Hepatocyte (in vitro differentiated cells): Measurements from ENCODE around the gene TMEFF2.

Experiments
- CTCF ChIP-seq: fragments of 200-600 bp; sonication (generic); IDR thresholded peaks from 2 replicates; pipeline ENCODE4 v1.5.1; 2016; ENCODE audit warnings: antibody characterized with exemption, mild to moderate bottlenecking; ENCODE audit not compliant: poor library complexity
- EZH2phosphoT487 ChIP-seq: fragments of 200-600 bp; sonication (generic); IDR thresholded peaks from one replicate; pipeline ENCODE4 v1.6.1; 2018; ENCODE audit warnings: antibody characterized with exemption, mild to moderate bottlenecking, low read depth, moderate library complexity; ENCODE audit not compliant: unreplicated experiment, severe bottlenecking

DNA sequence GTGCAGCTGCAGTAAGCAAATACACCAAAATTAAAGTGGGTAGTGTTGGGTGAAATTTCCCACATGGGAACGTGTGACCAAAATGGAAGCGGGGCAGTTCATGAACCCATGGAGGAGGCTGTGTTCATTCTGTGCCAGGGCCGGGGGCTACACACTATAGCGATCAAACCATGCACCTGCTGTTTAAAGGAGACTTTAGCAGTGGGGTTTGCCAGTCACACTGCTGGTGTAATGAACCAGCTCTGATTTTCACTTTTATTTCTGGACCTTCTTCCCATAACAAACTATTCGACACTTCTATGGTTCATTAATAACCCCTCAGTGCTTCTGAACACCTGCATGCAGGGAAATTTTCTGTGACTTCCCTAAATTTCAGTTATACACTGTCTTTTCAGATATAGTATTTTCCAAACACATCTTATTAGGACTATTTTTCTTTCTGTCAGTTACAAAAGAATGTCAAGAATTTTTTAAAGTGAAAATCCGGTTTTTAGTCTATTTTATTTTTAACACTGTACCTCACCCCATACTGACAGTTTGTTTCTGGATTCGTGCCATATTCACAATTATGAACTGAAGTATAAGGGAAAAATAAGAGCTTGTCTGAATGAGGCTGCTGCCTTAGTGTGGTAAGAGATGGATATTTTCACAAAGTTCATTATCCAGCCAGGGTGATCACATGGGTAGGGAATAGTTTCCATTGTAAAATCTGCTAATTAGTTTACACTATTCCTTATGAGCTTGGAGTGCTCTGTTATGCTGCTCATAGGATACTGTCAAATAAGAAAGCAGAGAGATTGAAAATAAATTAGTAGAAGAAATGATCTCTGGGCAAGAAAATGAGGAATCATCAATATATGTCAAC is 236.5 kb downstream of the TMEFF2 start:
- TF ChIP-seq CTCF (no peak), EZH2phosphoT487 (no peak)
